ENCODE results near the gene TAAR1.

- no peak for TF ChIP-seq CTCF (conservative IDR thresholded peaks at IDR 0.05)
- no peak for TF ChIP-seq EZH2 (IDR thresholded peaks at IDR 0.05; ENCODE audit: low read depth)
Measured at GRCh38 chr6:132708771-132709170, 49.8 kb upstream of the TAAR1 start.

All from PC-9 (cell line).